Body of pancreas (tissue), 4 donors: Measurements from ENCODE around the gene ESD.

Experiments used
- CTCF ChIP-seq, 7 experiments: fragments of 450-650 bp in 4 of 7; fragments of 200-600 bp in 3 of 7; sonication (generic) in 3 of 7; IDR thresholded peaks; one replicate each; pipeline ENCODE4 v1.5.1; 2016 to 2019; ENCODE audit warnings: antibody characterized with exemption in 7 of 7
- POLR2A ChIP-seq, 3 donors: fragments of 450-650 bp; IDR thresholded peaks; one replicate each; pipeline ENCODE4 v1.6.1; 2016; ENCODE audit warnings: antibody characterized with exemption in 3 of 3, mild to moderate bottlenecking in 2 of 3

GRCh38 chr13:46782691-46783090 is 14.3 kb downstream of the ESD start:
- TF ChIP-seq CTCF (IDR thresholded peaks at IDR 0.05) (no peak), POLR2A (IDR thresholded peaks at IDR 0.05) (no peak)
